Stimulated activated CD4-positive, alpha-beta T cell treated with anti-CD3 and anti-CD28 coated beads, Interleukin-15, amount 100 ng/mL, for 1 hour (primary cell): ENCODE measurements around the gene CDKN1A.

Experiments used
- DNase-seq, 2 donors: peaks; one replicate each; pipeline ENCODE4 v3.0.0-alpha.2; 2020; ENCODE audit warnings: low read depth in 1 of 2, low spot score in 1 of 2

The CDKN1A gene

DNA sequence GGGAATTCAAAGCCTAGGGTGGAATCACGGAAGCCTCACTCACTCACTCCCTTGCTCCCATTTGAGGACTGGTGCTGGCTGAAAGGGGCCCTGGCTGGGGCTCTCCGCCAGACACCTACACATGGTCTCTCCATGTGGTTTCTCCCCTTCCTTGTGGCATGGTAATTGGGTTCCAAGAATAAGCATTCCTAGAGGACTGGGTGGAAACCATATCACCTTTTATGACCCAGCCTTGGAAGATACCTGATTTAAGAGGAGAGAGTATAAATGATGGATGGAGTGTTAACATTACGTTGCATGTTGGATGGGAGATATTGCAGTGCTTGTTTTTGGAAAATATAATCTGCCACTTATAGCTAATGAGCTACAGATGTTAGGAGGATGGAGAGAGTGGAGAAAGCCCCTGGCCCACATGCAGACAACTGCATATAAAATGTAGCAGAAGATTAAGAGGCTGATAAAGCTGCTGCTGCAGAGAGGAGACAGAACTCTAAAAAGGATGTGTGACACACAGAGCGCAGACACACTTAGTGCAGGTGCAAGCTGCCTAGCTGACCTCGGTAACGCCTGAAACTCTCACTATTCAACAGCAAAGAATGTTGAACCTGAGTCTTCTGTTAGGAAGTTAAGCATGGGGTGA, 23.3 kb upstream of the CDKN1A start:
- no peak for DNase-seq

DNA sequence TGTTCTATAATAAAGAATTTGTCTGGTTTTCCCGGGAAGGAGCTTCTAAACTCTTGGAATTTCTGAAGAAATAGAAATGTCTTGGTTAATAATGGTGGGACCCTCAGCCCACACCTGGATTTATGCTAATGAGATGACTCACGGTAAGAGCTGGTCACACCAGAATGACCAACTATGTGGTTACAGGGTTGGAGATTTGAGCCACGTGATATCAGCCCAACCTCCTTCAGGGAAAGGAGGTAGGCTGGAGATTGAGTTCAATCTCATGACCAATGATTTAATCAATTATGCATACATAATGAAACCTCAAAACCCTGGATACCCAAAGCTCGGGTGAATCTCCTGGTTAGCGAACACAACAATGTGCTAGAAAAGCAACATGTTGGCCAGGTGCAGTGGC, 22.1 kb upstream of the CDKN1A start:
- DNase-seq = no peak

DNA sequence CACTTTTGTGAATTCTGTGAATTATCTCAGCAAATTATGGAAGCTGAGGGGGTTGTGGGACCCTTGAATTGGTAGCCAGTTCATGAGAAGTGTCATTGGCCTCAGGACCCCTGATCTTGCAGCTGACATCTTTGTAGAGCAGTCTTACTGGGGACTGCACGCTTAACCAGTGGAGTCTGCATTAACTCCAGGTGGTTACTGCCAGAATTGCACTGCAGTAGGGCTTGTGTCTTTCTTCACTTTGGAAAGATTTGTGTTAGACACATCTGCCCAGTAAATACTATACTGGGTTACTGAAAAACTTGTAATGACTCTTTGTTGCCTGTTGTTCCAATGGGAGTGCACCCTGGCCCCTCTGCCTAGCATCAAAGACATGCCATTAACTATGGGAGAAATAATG, 21.2 kb upstream of the CDKN1A start:
- DNase-seq = no peak

DNA sequence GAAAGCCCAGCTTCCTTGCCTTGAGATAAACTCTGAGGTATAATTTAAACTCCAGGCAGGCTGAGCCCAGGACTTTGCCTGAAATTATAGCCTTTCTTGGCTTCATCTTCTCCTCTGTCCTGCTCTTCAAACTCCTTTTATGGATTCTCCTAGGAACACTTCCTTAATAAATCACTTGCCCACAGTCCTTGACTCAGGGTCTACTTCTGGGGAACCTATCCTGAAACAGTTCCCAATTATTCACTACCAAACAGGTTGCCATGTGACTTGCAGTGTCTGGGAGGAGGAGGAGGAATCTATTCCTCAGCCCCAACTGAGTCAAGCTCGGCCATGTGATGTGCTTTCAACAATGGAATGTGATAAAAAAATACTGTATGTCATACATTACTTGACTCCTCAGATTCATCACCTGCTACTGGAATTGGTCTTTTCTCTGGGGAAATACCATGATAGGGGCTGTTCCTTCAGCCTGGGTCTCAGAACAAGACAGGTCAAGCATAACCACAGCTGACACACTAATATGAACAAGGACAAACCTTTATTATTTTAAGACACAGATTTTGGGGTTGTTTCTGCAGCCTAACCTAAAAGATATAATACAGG, 20.5 kb upstream of the CDKN1A start:
- no peak for DNase-seq

DNA sequence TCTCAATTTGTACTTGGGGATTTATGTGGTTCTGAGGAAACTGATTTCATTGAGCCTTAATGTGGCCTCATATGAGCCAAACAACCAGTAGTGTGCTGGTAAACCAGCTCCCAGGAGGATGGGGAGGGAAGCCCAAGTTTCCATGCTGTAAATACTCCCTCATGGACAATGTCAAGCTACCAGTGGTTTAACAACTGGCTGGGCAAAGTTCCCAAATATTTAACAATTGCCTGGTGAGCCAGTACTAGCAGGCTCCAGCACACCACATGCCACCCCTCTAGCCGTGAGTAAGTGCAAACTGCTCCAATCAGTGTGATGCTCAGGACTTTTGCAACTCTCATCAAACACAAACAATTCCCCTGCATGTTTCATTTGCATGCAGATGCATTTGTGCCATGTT, 19.2 kb upstream of the CDKN1A start:
- DNase-seq = no peak

DNA sequence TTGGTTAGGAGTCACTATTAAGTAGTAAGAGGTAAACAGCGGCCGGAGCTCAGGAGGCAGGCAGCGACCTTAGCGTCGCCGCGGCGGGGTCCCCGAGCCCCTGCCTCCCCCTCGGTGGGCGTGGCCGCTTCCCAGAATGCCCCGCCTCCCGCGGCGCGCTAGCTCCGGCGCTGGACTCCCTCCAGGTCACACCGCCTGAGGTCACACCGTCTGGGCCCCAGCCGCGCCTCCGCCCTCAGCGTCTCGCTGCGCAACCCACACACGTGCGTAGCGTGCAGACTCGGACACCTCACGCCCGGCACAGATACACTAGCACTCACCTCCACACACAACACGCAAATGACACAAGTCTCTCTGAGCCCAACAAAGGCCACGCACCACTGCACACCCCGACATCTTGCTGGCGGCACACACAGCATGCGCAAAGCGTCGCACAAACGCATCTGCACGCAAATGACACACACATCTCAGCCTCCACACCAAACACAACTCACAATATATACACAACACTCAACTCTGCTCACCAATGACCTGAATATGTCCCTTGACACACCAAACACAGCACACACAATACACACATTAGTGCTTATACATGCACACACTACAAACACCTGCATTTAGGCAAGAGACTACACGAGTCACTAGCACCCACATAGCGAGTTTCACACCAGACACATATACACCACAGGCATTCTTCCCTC, 17.6 kb upstream of the CDKN1A start:
- DNase-seq = no peak

DNA sequence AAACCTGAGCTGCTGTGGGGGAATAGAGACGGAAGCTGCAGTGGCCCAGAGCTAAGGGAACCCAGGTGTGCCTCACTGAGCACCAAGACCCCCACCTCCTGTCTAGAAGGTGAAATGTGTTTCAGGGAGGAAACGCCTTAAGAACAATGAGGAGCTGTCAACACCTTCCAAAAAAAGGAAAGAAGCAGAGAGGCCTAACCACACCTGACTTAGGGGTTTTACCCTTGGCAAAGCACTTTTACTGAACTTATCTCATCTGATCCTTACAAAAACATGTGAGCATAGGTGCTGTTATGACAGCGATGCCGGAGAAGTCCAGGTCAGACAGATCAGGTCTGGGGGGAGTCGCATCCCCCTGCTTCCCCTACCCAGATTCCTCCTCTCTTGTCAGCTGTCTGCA, 16.1 kb upstream of the CDKN1A start:
- DNase-seq = no peak

DNA sequence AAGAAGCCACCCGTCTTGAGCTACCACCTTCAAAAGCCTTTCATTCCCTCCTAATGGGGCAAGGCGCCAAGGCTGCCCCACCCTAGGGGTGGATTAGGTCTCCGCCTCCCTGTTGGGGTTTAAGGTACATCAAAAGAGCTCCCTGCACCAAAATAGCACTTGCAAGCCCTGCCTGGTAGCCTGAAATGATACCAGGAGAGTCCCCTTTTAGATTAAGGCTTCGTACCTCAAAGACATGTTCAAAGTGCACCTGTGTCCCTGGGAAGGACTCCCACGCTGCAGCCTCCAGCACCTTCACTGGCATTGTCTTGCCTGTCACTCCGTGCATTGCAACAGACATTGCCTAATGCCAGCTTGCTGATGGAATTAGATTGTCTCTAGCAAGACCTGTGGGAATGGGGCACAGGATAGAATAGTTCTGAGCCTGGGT, 15.7 kb upstream of the CDKN1A start:
- no peak for DNase-seq

DNA sequence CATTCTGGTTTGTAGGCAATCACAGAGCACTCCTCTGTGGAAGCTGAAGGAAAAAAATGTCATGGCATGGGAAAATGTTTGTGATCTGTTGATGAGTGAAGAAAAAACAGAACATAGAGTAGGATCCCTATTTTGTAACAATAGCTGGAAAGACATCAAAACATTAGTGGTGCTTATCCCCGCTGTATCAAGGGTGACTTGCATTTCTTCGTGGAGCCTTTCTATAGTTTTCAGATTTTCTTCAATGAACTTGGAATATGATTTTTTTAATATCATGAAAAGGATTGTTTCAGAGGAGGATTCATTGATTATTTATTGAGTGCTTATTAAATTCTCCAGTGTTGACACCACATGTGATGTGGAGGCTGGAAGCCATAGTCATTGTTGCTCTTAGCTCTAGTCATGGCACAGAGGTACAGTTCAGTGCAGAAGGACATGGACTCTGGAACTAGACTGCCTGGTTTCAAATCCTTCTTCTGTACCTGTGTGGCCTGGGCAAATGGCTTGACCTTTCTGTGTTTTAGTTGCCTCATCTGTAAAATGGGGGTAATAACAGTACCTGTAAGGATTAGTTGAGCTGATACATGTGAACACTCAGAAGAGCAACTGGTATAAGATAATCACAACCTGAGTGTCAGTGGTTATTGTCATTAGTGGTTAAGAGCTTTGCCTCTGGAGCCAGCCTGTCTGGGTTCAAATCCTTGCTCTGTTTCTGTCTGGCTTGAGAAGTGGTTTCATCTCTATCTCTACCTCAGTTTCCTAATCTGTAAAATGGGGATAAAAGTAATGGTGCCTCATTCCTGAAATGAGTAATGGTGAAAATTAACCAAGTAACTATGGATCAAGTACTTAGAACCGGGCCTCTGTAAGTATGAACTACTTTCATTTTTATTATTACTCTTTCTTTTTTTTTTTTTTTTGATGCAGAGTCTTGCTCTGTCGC, 14.7 kb upstream of the CDKN1A start:
- DNase-seq = no peak

DNA sequence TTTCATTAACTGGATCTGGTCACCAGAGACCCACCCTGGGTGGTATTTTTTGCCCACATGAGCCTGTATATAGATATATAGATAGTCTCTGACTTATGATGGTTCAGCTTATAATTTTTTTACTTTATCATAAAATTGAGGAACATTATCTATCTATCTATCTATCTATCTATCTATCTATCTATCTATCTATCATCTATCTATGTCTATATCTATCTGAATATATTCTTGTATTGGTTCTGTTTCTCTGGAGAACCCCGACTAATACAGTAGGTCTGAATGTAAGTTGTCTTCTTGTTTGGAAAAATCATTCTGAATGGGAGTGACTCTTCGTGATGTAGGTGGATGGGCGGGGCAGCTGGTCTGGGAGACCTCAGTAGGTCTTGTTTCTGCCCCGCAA, 13.3 kb upstream of the CDKN1A start:
- no peak for DNase-seq

DNA sequence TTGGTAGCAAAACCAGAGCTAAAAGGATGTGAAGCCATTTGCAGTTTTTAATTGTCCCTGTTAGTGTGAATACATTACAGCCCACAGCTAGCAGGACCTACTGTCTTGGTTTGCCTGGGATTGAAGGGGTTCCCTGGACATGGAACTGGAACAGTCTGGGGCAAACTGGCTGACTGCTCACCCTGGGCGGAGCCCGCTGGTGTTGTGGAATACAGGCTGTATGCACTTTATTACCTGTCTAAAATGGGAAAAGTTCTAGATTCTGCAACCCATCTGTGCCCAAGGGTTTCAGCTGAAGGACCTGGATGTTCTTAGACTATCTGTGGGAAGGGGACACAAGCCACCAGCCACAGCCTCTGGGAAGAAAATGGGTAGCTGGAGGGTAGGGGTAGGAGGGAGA, 12.2 kb upstream of the CDKN1A start:
- no peak for DNase-seq

DNA sequence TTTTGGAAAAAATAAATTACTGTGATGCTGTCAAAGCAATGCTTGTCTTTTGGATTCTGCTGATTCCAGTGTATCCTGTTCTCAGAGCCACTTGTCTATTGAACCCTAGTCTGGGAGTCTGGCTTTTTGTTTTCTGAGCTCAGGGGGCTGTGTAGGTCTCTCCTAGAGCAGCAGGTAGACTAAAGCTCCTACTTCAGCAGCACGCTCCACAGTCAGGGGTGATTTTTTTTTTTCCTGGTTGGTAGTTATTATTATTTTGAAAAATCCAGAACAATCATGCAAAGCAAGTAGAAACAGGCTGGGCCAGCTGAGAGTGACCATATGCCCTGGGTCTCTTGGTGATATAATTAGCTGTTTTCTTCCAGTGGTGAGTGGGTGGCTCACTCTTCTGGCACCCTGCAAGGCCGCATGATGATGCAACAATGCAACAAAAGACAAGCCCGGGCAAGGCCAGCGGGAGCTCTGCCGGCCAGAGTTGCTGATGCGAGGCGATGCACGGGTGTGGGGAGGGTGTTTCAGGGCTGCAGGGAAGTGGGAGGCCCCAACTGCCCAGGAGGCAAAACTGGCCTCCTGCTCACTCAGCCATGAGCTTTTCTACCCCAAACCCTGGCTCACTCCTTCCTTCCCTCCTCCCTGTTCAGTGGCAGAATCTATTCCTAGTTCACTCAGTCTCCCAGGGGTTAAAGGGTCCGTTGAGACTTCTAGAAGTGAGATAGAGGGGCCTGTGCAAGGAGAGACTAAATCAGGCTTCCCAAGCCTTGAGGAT, 11.5 kb upstream of the CDKN1A start:
- DNase-seq = no peak

DNA sequence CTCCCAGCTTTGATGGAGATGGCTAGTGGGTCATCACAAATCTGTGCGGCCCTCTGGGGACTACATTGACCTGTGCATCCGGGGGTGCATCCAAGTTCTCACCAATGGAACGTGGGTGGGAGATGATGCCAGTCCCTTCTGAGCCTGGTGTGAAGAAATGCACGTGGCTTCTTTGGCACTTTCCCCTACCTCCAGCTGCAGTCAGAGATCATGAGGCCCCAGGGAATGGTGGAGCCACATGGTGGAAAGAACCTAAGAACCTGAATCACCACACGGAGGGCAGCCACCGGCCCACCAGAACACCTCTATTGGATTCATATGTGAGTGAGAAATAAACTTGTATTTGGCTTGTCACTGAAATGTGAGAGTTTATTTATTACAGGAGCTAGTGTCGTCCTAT, 9.9 kb upstream of the CDKN1A start:
- DNase-seq = no peak

DNA sequence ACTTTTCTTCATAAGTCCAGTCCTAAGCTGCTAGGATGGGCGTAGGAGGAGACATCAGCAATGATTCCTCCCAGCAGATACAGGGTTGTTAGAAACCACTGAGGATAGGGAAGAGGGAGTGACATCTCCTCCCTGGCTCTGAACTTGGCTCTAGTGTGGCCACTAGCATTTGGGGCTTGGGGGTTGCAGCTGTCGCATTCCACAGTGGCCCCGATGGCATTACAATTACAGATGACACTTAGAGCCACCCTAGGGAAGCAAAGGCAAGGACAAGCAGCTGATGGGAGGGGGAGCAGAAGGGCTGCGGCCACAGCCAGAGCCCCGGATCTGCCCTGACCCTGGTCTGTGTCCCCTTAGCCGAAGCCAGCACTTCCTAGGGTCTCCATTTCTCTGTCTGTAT, 9.5 kb upstream of the CDKN1A start:
- no peak for DNase-seq

DNA sequence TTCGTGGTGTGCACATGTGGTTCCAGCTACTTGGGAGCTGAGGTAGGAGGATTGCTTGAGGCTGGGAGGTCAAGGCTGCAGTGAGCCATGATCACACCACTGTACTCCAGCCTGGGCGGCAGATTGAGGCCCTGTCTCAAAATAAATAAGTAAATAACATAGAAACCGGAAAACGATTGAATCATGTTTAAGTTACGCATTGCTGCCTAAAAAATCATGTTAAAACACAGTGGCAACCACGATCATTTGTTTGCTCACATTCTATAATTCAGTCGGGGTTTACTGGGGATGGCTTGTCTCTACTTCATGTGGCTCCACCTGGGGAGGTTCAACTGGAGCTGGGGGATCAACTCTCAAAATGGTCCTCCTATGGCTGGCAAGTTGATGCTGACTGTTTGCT, 8.2 kb upstream of the CDKN1A start:
- DNase-seq = no peak

DNA sequence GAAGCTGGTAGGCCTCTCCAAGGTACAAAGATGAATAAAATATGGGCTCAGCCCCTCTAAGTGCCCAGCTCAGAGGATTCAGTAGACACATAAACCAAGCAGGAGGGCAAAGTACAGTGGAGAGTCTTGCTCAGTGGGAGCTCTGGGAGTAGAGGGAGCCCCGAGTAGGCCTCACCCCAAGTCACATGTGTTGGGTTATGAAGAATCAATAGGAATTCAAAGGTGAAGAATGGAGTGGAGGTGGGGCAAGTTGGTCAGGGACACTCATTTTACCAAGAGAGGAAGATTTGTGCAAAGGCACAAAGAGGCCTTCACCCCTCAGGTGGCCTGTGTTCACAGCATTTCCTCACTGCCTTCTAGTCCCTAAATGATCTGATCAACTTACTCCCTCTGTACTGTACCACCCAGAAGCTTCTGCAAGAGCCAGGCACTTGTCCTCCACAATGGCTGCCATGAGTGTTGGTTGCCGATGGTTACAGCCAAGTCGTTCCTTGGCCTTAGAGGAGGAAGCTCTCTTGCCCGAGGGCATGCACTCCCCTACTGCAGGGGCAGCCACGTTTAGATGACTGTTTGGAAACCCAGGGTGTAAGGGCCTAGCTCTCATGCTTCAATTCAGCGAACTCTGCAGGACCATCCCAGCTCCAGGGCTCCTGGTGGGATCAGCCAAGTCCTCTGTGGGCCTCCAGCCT, 6.7 kb upstream of the CDKN1A start:
- no peak for DNase-seq

DNA sequence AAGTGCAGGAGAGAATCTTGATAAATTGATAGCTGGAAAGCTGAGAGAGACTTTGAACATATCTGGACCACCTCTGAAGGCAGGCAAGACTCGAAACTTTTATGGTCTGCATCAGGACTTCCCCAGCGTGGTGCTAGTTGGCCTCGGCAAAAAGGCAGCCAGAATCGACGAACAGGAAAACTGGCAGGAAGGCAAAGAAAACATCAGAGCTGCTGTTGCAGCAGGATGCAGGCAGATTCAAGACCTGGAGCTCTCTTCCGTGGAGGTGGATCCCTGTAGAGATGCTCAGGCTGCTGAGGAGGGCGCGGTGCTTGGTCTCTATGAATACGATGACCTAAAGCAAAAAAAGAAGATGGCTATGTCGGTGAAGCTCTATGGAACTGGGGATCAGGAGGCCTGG, 4.6 kb upstream of the CDKN1A start:
- no peak for DNase-seq

DNA sequence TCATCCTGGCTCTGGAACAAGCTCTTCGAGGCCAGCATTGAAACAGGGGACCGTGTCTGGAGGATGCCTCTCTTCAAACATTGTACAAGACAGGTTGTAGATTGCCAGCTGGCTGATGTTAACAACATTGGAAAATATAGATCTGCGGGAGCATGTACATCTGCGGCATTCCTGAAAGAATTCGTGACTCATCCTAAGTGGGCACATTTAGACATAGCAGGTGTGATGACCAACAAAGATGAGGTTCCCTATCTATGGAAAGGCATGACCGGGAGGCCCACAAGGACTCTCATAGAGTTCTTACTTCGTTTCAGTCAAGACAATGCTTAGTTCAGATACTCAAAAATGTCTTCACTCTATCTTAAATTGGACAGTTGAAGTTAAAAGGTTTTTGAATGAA, 3.6 kb upstream of the CDKN1A start:
- DNase-seq = no peak

DNA sequence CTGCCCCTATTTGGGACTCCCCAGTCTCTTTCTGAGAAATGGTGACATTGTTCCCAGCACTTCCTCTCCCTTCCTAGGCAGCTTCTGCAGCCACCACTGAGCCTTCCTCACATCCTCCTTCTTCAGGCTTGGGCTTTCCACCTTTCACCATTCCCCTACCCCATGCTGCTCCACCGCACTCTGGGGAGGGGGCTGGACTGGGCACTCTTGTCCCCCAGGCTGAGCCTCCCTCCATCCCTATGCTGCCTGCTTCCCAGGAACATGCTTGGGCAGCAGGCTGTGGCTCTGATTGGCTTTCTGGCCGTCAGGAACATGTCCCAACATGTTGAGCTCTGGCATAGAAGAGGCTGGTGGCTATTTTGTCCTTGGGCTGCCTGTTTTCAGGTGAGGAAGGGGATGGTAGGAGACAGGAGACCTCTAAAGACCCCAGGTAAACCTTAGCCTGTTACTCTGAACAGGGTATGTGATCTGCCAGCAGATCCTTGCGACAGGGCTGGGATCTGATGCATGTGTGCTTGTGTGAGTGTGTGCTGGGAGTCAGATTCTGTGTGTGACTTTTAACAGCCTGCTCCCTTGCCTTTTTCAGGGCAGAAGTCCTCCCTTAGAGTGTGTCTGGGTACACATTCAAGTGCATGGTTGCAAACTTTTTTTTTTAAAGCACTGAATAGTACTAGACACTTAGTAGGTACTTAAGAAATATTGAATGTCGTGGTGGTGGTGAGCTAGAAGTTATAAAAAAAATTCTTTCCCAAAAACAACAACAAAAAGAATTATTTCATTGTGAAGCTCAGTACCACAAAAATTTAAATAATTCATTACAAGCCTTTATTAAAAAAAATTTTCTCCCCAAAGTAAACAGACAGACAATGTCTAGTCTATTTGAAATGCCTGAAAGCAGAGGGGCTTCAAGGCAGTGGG, 2.1 kb upstream of the CDKN1A start:
- DNase-seq = no peak
